GM23338 (cell line): ENCODE results near the gene TEX101. TPM values are rescaled to one million over a fixed set of nuclear protein-coding genes. Genes with fewer than 3 reads are reported as not detected.

ENCODE experiments used
- ATAC-seq: fragments of 200-7000 bp; cut with Tn5 transposase; 3 replicates; pipeline ENCODE4 v1.9.1; 2020
- DNase-seq: peaks from one replicate; pipeline ENCODE4 v3.0.0-alpha.2; 2015; ENCODE audit warnings: low spot score
- H2AFZ ChIP-seq: fragments of 200-600 bp; sonication (generic); 2 replicates; pipeline ENCODE4 v1.8.0; 2016; ENCODE audit warnings: antibody characterized with exemption, mild to moderate bottlenecking, moderate library complexity
- H3F3A ChIP-seq: fragments of 200-600 bp; sonication (generic); replicated peaks from 2 replicates; pipeline ENCODE4 v1.8.0; 2017; ENCODE audit warnings: antibody characterized with exemption, mixed run types, low read depth
- H3K27ac ChIP-seq: fragments of 200-600 bp; sonication (generic); 2 replicates; pipeline ENCODE4 v1.6.1; 2016; ENCODE audit warnings: low read depth
- H3K27me3 ChIP-seq: fragments of 200-600 bp; sonication (generic); 2 replicates; pipeline ENCODE4 v1.8.0; 2016; ENCODE audit warnings: mild to moderate bottlenecking, mixed run types, moderate library complexity; ENCODE audit not compliant: insufficient read depth
- H3K36me3 ChIP-seq: fragments of 200-600 bp; sonication (generic); 2 replicates; pipeline ENCODE4 v1.8.0; 2016; ENCODE audit warnings: mild to moderate bottlenecking; ENCODE audit not compliant: insufficient read depth
- H3K4me1 ChIP-seq: fragments of 200-600 bp; sonication (generic); 2 replicates; pipeline ENCODE4 v1.8.0; 2016; ENCODE audit warnings: mild to moderate bottlenecking, moderate library complexity; ENCODE audit not compliant: insufficient read depth
- H3K4me2 ChIP-seq: fragments of 200-600 bp; sonication (generic); 2 replicates; pipeline ENCODE4 v1.7.1; 2017; ENCODE audit warnings: mixed run types
- H3K4me3 ChIP-seq: fragments of 200-600 bp; sonication (generic); 2 replicates; pipeline ENCODE4 v1.6.1; 2016; ENCODE audit warnings: mixed run types
- H3K79me2 ChIP-seq: fragments of 200-600 bp; sonication (generic); replicated peaks from 2 replicates; pipeline ENCODE4 v1.8.0; 2017; ENCODE audit warnings: mild to moderate bottlenecking; ENCODE audit not compliant: insufficient read depth
- H3K9me2 ChIP-seq: fragments of 200-600 bp; sonication (generic); 2 replicates; pipeline ENCODE4 v1.8.0; 2017; ENCODE audit not compliant: insufficient read depth
- H4K20me1 ChIP-seq: fragments of 200-600 bp; sonication (generic); replicated peaks from 2 replicates; pipeline ENCODE4 v1.8.0; 2017; ENCODE audit warnings: mild to moderate bottlenecking; ENCODE audit not compliant: insufficient read depth
- H3K27ac Mint-ChIP-seq: 2 replicates; pipeline ENCODE4 v1.8.0; 2020; ENCODE audit warnings: inconsistent platforms, mild to moderate bottlenecking, moderate library complexity, mixed read lengths
- H3K27me3 Mint-ChIP-seq: 3 replicates; pipeline ENCODE4 v1.8.0; 2022; ENCODE audit warnings: low read depth, mild to moderate bottlenecking, moderate library complexity, mixed read lengths, inconsistent platforms; ENCODE audit not compliant: insufficient read depth, poor library complexity
- H3K36me3 Mint-ChIP-seq: 3 replicates; pipeline ENCODE4 v1.8.0; 2021; ENCODE audit warnings: low read depth, mild to moderate bottlenecking, inconsistent platforms, moderate library complexity, mixed read lengths
- H3K4me1 Mint-ChIP-seq: 3 replicates; pipeline ENCODE4 v1.8.0; 2020; ENCODE audit warnings: mild to moderate bottlenecking, inconsistent platforms, mixed read lengths
- H3K4me3 Mint-ChIP-seq: 3 replicates; pipeline ENCODE4 v1.8.0; 2021; ENCODE audit warnings: moderate library complexity, mild to moderate bottlenecking, inconsistent platforms, mixed read lengths
- H3K9me3 Mint-ChIP-seq: 3 replicates; pipeline ENCODE4 v1.8.0; 2020; ENCODE audit warnings: moderate library complexity, mild to moderate bottlenecking, inconsistent platforms, mixed read lengths
- CREB1 ChIP-seq: fragments of 250-450 bp; sonication (Bioruptor Pico); IDR thresholded peaks from 2 replicates; pipeline ENCODE4 v1.5.0; 2020; ENCODE audit warnings: low read depth, mild to moderate bottlenecking, moderate library complexity
- EZH2 ChIP-seq: fragments of 200-600 bp; sonication (generic); IDR thresholded peaks from one replicate; pipeline ENCODE4 v1.8.0; 2017; ENCODE audit warnings: antibody characterized with exemption, mild to moderate bottlenecking, low read depth; ENCODE audit not compliant: unreplicated experiment
- EZH2phosphoT487 ChIP-seq: fragments of 200-600 bp; sonication (generic); IDR thresholded peaks from one replicate; pipeline ENCODE4 v1.8.1; 2018; ENCODE audit warnings: antibody characterized with exemption; ENCODE audit not compliant: unreplicated experiment
- JUNB ChIP-seq: IDR thresholded peaks from one replicate; pipeline ENCODE4 v1.6.1; 2016; ENCODE audit warnings: antibody characterized with exemption; ENCODE audit not compliant: unreplicated experiment
- NANOG ChIP-seq: IDR thresholded peaks from 2 replicates; pipeline ENCODE4 v1.6.1; 2016; ENCODE audit warnings: antibody characterized with exemption, borderline replicate concordance
- POLR2AphosphoS5 ChIP-seq: IDR thresholded peaks from 2 replicates; pipeline ENCODE4 v1.6.1; 2016; ENCODE audit warnings: antibody characterized with exemption, low read depth
- STAT1 ChIP-seq: IDR thresholded peaks from one replicate; pipeline ENCODE4 v1.6.1; 2016; ENCODE audit warnings: antibody characterized with exemption; ENCODE audit not compliant: unreplicated experiment
- ZNF114 ChIP-seq: fragments of 250-450 bp; sonication (Bioruptor Pico); IDR thresholded peaks from 2 replicates; pipeline ENCODE4 v1.5.0; 2020; ENCODE audit warnings: mild to moderate bottlenecking, moderate library complexity
- polyA plus RNA-seq: library from polyadenylated mRNA; unstranded; fragments of >200 nt; fragmentation: Nextera tagmentation; extraction: Ambion mirVana; gene quantifications from 2 replicates; pipeline ENCODE4 v1.2.1, GENCODE V29; 2016
- total RNA-seq: library from RNA; depleted of rRNA; stranded (reverse); fragments of >200 nt; shearing (Covaris generic); gene quantifications from 2 replicates; pipeline ENCODE4 v1.2.3, GENCODE V29; 2014
- TF ChIP-seq, protein P1 (sequence below), 2 experiments: fragments of 200-600 bp in 1 of 2; sonication (generic) in 1 of 2; conservative IDR thresholded peaks; 2 replicates each; pipeline versions ENCODE4 v1.5.1 to v1.6.1; 2016 to 2017; ENCODE audit warnings: antibody characterized with exemption in 2 of 2, low read depth in 2 of 2, mild to moderate bottlenecking in 2 of 2, moderate library complexity in 1 of 2
- TF ChIP-seq, protein P2 (sequence below): IDR thresholded peaks from one replicate; pipeline ENCODE4 v1.6.1; 2018; ENCODE audit warnings: antibody characterized with exemption; ENCODE audit not compliant: unreplicated experiment

TEX101 gene
- total and polyA plus RNA-seq, 2 experiments from 2014 or later = not detected

DNA sequence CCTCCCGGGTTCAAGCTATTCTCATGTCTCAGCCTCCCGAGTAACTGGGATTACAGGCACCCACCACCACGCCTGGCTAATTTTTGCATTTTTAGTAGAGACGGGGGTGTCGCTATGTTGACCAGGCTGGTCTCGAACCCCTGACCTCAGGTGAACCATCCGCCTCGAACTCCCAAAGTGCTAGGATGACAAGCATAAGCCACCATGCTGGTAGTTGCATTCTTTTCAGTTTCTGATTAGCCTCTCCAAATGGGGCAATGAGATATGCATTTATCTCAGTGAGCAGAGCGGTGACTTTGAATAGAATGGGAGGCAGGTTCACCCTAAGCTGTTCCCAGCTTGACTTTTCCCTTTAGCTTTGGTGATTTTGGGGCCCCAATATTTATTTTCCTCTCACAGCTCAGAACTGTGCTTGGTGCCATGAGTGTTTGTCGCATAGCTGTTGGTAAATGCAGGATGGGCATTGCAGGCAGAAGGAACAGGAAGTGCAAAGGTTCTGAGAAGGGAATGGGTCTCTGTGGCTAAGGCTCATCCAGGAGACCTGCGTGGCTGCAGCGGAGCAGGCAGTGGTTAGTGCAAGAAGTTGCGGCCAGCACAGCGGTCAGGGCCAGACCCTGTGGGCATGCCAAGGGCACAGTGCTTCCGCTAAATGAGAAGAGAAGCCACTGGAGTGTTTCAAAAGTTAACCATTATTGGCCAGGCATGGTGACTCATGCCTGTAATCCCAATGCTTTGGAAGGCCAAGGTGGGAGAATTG lies 30.0 kb downstream of the TEX101 start (continued):
- TF ChIP-seq, protein P1, sequence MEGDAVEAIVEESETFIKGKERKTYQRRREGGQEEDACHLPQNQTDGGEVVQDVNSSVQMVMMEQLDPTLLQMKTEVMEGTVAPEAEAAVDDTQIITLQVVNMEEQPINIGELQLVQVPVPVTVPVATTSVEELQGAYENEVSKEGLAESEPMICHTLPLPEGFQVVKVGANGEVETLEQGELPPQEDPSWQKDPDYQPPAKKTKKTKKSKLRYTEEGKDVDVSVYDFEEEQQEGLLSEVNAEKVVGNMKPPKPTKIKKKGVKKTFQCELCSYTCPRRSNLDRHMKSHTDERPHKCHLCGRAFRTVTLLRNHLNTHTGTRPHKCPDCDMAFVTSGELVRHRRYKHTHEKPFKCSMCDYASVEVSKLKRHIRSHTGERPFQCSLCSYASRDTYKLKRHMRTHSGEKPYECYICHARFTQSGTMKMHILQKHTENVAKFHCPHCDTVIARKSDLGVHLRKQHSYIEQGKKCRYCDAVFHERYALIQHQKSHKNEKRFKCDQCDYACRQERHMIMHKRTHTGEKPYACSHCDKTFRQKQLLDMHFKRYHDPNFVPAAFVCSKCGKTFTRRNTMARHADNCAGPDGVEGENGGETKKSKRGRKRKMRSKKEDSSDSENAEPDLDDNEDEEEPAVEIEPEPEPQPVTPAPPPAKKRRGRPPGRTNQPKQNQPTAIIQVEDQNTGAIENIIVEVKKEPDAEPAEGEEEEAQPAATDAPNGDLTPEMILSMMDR (conservative IDR thresholded peaks at IDR 0.05; ENCODE audit: low read depth in 2 of 2) = no peak
- TF ChIP-seq NANOG = no peak

DNA sequence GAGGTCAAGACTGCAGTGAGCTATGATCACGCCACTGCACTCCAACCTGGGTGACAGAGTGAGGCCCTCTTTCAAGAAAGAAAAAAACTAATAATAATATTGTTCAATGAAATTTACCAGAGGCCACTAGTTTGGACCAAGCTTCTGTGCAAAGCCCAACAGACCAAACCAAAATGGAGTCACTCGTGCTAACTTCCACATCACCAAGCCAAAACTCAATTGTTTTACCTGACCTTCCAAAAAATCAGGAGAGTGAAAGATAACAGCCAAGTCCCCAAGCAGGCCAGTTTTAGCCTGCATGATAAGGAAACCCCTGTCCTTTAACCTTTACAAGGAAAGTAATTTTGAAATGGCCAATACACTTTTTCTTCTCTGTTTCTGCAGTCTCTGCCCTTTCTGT lies 30.7 kb downstream of the TEX101 start:
- Histone ChIP-seq H2AFZ (no peak overlapping the region), H3K79me2 (no peaks in the 10 kb centered on the region), H3K9me2 (no peaks in the 10 kb centered on the region), H3K27ac (no peak overlapping the region), H3F3A (no peaks in the 10 kb centered on the region), H3K4me3 (no peak overlapping the region), H3K4me2 (no peak overlapping the region), H3K4me1 (no peaks in the 10 kb centered on the region), H3K36me3 (no peaks in the 10 kb centered on the region), H3K27me3 (no peaks in the 10 kb centered on the region), H4K20me1 (no peaks in the 10 kb centered on the region)
- no peak overlapping the region for H3K27ac Mint-ChIP-seq
- peaks cover 3% of the 10 kb centered on the region; the same call in 2 of the 3 replicates for H3K4me1 Mint-ChIP-seq
- no peak for ATAC-seq
- H3K4me3 Mint-ChIP-seq = no peak overlapping the region
- H3K27me3 Mint-ChIP-seq = peaks cover 9% of the 10 kb centered on the region
- no peaks in the 10 kb centered on the region; the same call in 2 of the 3 replicates for H3K36me3 Mint-ChIP-seq
- H3K9me3 Mint-ChIP-seq = peaks cover 3% of the 10 kb centered on the region; the same call in 2 of the 3 replicates
- TF ChIP-seq NANOG (no peak), JUNB (no peak), POLR2AphosphoS5 (no peak), CREB1 (no peak), ZNF114 (CRISPR knock-in tag) (no peak), EZH2phosphoT487 (no peak), EZH2 (no peak), STAT1 (no peak)
- TF ChIP-seq, protein P1 (conservative IDR thresholded peaks at IDR 0.05; ENCODE audit: low read depth in 2 of 2) = no peak
- TF ChIP-seq, protein P2, sequence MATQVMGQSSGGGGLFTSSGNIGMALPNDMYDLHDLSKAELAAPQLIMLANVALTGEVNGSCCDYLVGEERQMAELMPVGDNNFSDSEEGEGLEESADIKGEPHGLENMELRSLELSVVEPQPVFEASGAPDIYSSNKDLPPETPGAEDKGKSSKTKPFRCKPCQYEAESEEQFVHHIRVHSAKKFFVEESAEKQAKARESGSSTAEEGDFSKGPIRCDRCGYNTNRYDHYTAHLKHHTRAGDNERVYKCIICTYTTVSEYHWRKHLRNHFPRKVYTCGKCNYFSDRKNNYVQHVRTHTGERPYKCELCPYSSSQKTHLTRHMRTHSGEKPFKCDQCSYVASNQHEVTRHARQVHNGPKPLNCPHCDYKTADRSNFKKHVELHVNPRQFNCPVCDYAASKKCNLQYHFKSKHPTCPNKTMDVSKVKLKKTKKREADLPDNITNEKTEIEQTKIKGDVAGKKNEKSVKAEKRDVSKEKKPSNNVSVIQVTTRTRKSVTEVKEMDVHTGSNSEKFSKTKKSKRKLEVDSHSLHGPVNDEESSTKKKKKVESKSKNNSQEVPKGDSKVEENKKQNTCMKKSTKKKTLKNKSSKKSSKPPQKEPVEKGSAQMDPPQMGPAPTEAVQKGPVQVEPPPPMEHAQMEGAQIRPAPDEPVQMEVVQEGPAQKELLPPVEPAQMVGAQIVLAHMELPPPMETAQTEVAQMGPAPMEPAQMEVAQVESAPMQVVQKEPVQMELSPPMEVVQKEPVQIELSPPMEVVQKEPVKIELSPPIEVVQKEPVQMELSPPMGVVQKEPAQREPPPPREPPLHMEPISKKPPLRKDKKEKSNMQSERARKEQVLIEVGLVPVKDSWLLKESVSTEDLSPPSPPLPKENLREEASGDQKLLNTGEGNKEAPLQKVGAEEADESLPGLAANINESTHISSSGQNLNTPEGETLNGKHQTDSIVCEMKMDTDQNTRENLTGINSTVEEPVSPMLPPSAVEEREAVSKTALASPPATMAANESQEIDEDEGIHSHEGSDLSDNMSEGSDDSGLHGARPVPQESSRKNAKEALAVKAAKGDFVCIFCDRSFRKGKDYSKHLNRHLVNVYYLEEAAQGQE = no peak
- no peak for DNase-seq
